Esophagus squamous epithelium (tissue), 4 donors: Measurements from ENCODE around the gene NCSTN.

Experiments
- POLR2A ChIP-seq, 4 donors: fragments of 450-650 bp; IDR thresholded peaks; one replicate each; pipeline ENCODE4 v1.6.1; 2017; ENCODE audit warnings: antibody characterized with exemption in 4 of 4, mild to moderate bottlenecking in 4 of 4, moderate library complexity in 3 of 4
- TF ChIP-seq, protein P1 (sequence below), 6 experiments: fragments of 450-650 bp in 4 of 6; fragments of 200-600 bp in 2 of 6; sonication (generic) in 2 of 6; IDR thresholded peaks; one replicate each; pipeline ENCODE4 v1.5.1; 2016 to 2019; ENCODE audit warnings: antibody characterized with exemption in 6 of 6, mild to moderate bottlenecking in 4 of 6, moderate library complexity in 4 of 6

- TF ChIP-seq, protein P1, sequence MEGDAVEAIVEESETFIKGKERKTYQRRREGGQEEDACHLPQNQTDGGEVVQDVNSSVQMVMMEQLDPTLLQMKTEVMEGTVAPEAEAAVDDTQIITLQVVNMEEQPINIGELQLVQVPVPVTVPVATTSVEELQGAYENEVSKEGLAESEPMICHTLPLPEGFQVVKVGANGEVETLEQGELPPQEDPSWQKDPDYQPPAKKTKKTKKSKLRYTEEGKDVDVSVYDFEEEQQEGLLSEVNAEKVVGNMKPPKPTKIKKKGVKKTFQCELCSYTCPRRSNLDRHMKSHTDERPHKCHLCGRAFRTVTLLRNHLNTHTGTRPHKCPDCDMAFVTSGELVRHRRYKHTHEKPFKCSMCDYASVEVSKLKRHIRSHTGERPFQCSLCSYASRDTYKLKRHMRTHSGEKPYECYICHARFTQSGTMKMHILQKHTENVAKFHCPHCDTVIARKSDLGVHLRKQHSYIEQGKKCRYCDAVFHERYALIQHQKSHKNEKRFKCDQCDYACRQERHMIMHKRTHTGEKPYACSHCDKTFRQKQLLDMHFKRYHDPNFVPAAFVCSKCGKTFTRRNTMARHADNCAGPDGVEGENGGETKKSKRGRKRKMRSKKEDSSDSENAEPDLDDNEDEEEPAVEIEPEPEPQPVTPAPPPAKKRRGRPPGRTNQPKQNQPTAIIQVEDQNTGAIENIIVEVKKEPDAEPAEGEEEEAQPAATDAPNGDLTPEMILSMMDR (IDR thresholded peaks at IDR 0.05) = no peak
- no peak for TF ChIP-seq POLR2A (IDR thresholded peaks at IDR 0.05)
These were observed 23.7 kb downstream of the NCSTN start, which contains the start of gene NHLH1 for GRCh38 chr1:160366731-160367515.
